ENCODE measurements around the gene CBX8. TPM values are rescaled to one million over a fixed set of nuclear protein-coding genes. Genes with fewer than 3 reads are reported as not detected.
A peak's percentile ranks its signal among the peaks of the same experiment; 100 is the strongest.

The CBX8 gene
- total and polyA plus RNA-seq, 10 donors, result 2.1 to 5.6 (median 3.4) TPM

DNA sequence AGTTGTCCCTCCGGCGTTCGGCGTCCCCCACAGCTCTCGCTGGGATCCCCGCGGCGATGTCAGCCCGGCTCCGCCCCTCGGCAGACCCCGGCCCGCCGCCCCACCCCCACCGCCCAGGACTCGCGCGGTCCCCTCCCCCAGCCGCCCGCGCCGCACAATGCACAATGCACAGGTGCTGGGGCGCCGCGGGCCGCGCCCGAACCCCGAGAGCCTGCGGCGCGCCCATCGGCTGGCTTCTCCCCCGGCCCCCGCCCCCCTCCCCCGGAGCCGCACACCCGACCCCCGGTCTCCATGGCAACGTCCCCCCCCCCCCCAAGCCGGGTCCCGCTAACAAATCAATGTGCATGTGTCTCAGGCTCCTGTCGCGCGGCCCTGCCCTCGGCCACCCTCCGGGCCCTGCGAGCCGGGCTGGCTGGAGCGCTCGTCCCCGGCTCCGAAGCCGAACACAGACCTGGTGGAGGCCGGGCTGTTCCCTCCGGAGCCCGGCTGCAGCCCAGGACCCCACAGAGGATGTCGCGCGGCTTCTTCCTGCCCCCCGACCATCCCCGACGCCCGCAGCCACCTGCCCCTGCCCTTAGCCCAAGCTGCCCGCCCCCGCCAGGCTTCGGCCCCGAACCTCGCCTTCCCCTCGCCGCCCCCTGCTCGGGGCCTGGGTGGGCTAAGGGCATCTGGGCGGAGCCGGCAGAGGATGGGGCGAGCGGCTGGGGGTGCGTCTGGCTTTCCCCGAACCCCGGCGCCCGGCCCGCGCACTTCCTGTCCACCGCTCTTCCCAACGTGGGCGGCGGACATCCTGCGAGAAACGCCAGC is 818 bp upstream of the CBX8 start:
- peak; percentile 89 for DNase-seq
- peak in 1 of 3 donors; percentile 44 for TF ChIP-seq POLR2AphosphoS5 (IDR thresholded peaks at IDR 0.05)
- no peak for TF ChIP-seq POLR2A (IDR thresholded peaks at IDR 0.05)
- Histone ChIP-seq H3K27ac (peak overlapping the region in 5 of 8 donors; percentile 54 to 89 (median 85)), H3K4me1 (peaks cover 31 to 78% (median 71%) of the 10 kb centered on the region in 6 donors), H3K36me3 (peaks cover 0 to 11% (median 2%) of the 10 kb centered on the region in 6 donors), H3K27me3 (replicated peaks in 1 of 7) (peaks cover 36 to 79% (median 65%) of the 10 kb centered on the region in 7 donors), H3K9me3 (peaks cover 0 to 15% (median 0%) of the 10 kb centered on the region in 8 donors), H3K4me3 (peak overlapping the region; percentile 48 to 80 (median 62))
- WGBS, 5 donors, result 0 to 1% (median 1%) methylated on average over 14 to 89 of the region's 89 CpGs
- intact Hi-C loops (cut with DNase I; ENCODE audit: low total_unique reads), result loop anchor here (5.0 kb wide), 1 partner anchor 195 kb away; no protein-coding TSS in a partner anchor

DNA sequence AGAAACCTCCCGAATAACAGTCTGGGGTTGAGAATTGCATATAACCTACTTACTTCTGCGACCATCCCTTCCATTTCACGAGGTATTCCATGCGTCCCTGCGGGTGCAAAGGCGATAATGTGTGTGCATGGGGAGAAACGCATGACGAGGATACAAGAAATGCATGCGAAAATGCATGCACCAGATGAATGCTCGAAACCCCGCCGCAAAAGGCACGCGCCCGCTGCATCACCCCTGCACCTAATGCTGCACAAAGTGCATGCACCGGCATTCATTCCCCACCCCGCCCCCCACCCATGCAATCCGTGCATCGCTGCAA is 474 bp downstream of the CBX8 start:
- DNase-seq, result no peak
- intact Hi-C loops (cut with DNase I; ENCODE audit: low total_unique reads), result loop anchor here (5.0 kb wide), 1 partner anchor 196 kb away; no protein-coding TSS in a partner anchor
- H3K4me1 ChIP-seq, result peaks cover 30 to 81% (median 72%) of the 10 kb centered on the region in 6 donors
- 1 to 2% (median 2%) methylated on average over 16 to 19 of the region's 19 CpGs for WGBS, 5 donors
- peaks cover 0 to 11% (median 0%) of the 10 kb centered on the region in 8 donors for H3K9me3 ChIP-seq
- TF ChIP-seq POLR2A (IDR thresholded peaks at IDR 0.05) (no peak), POLR2AphosphoS5 (IDR thresholded peaks at IDR 0.05) (no peak)
- TF ChIP-seq, protein P1, sequence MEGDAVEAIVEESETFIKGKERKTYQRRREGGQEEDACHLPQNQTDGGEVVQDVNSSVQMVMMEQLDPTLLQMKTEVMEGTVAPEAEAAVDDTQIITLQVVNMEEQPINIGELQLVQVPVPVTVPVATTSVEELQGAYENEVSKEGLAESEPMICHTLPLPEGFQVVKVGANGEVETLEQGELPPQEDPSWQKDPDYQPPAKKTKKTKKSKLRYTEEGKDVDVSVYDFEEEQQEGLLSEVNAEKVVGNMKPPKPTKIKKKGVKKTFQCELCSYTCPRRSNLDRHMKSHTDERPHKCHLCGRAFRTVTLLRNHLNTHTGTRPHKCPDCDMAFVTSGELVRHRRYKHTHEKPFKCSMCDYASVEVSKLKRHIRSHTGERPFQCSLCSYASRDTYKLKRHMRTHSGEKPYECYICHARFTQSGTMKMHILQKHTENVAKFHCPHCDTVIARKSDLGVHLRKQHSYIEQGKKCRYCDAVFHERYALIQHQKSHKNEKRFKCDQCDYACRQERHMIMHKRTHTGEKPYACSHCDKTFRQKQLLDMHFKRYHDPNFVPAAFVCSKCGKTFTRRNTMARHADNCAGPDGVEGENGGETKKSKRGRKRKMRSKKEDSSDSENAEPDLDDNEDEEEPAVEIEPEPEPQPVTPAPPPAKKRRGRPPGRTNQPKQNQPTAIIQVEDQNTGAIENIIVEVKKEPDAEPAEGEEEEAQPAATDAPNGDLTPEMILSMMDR (IDR thresholded peaks at IDR 0.05 in 8 of 11, conservative IDR thresholded peaks at IDR 0.05 in 3 of 11), result no peak
- H3K4me3 ChIP-seq, result peak overlapping the region; percentile 48 to 80 (median 62)
- H3K27ac ChIP-seq, result peak overlapping the region in 7 of 8 donors; percentile 64 to 89 (median 79)
- H3K36me3 ChIP-seq, result peaks cover 0 to 11% (median 2%) of the 10 kb centered on the region in 6 donors
- peaks cover 33 to 79% (median 65%) of the 10 kb centered on the region in 7 donors for H3K27me3 ChIP-seq (replicated peaks in 1 of 7)

DNA sequence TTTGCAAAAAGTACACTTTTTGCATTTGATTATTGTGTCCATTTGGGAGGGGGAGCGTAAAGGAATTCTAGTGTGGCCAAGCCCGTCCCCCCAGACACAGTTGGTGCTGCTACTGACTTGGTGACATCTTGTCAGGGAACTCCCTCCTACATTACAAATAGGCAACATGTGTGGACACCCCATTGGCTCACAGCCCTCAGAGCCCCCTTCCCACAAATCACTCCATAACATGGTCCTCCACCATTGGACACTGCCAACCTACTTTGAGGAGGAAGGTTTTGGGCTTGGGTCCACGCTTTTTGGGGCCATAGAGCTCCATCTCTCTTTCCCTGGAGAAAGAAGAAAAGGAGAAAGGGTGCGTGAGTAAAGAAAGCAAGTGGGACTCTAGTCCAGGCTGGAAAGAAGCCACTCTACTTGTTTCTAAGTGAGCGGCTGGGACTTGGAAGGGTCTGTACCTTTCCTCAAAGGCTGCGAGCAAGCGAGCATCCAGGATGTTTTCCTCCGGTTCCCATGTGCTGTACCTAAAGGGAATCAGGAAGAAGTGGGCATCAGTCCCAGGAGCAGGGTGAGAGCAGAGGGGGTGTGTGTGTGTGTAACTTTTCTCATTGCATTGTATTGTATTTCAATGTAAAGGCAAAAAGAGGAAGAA is 958 bp downstream of the CBX8 start:
- Histone ChIP-seq H3K4me3 (peak overlapping the region; percentile 48 to 80 (median 62)), H3K27me3 (replicated peaks in 1 of 7) (peaks cover 33 to 79% (median 65%) of the 10 kb centered on the region in 7 donors), H3K4me1 (peaks cover 28 to 81% (median 72%) of the 10 kb centered on the region in 6 donors), H3K36me3 (peaks cover 0 to 11% (median 2%) of the 10 kb centered on the region in 6 donors), H3K9me3 (peaks cover 0 to 6% (median 0%) of the 10 kb centered on the region in 8 donors), H3K27ac (no peak overlapping the region)
- DNase-seq, result no peak
- intact Hi-C loops (cut with DNase I; ENCODE audit: low total_unique reads), result loop anchor here (5.0 kb wide), 1 partner anchor 196 kb away; no protein-coding TSS in a partner anchor
- TF ChIP-seq POLR2AphosphoS5 (IDR thresholded peaks at IDR 0.05) (no peak), POLR2A (IDR thresholded peaks at IDR 0.05) (no peak)
- TF ChIP-seq, protein P1 (IDR thresholded peaks at IDR 0.05 in 8 of 11, conservative IDR thresholded peaks at IDR 0.05 in 3 of 11), result no peak
- WGBS, 5 donors, result 70 to 78% (median 72%) methylated on average over 8 of the region's 8 CpGs

DNA sequence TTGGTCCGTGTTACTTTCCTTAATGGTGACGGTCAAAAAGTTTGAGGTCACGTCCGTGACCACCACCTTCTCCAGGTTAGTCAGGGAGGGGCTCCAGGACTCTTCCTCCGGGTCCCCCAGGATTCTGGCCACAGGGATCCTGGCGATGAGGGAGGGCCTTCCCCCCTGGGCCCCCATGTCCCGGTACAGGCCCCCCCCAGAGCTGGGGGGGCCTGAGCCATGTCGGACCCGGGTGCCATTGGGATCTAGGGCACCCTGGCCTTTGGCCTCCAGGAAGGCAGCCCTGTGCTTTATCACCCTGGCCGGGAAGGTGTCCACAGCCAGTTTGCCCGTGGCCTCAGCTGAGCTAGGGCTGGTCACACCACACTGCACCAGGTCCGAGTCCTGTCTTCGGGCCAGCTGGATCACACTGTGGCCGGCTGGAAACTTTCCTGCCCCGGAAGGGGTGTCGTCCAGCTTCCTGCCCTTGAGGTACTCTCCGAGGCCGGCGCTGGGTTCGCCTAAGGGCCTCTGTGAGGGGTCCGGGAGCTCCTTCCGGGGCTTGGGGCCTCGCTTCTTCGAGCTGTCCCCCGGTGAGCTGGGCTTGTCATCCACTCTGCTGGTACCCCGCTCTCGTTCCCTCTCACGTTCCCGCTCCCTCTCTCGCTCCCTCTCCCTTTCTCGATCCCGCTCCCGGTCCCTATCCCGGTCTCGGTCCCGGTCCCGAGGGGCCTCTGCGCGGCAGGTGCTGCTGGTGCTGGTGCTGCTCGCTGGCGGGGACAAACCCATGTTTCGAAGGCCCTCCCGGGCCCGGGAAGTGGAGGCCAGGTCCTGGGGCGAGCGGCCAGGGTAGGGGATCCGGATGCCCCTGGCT is 2.0 kb downstream of the CBX8 start:
- Histone ChIP-seq H3K4me1 (peaks cover 30 to 81% (median 71%) of the 10 kb centered on the region in 6 donors), H3K9me3 (peaks cover 0 to 6% (median 0%) of the 10 kb centered on the region in 8 donors), H3K27me3 (replicated peaks in 1 of 7) (peaks cover 35 to 79% (median 65%) of the 10 kb centered on the region in 7 donors), H3K27ac (no peak overlapping the region), H3K36me3 (peaks cover 0 to 11% (median 2%) of the 10 kb centered on the region in 6 donors), H3K4me3 (no peak overlapping the region)
- WGBS, 5 donors, result 92 to 94% (median 93%) methylated on average over 37 to 47 of the region's 47 CpGs
- TF ChIP-seq, protein P1 (IDR thresholded peaks at IDR 0.05 in 8 of 11, conservative IDR thresholded peaks at IDR 0.05 in 3 of 11), result no peak
- TF ChIP-seq POLR2AphosphoS5 (IDR thresholded peaks at IDR 0.05) (no peak), POLR2A (IDR thresholded peaks at IDR 0.05) (no peak)
- intact Hi-C loops (cut with DNase I; ENCODE audit: low total_unique reads), result loop anchor here (5.0 kb wide), 1 partner anchor 197 kb away; no protein-coding TSS in a partner anchor
- no peak for DNase-seq

Data from spleen (tissue), 11 donors.